GM12872 (cell line): ENCODE measurements around the gene CDK10.

Experiments used
- CTCF ChIP-seq: IDR thresholded peaks from 3 replicates; pipeline ENCODE4 v1.5.1; 2011; ENCODE audit warnings: low read depth, mild to moderate bottlenecking, low read length, moderate library complexity; ENCODE audit not compliant: insufficient read depth

Gene CDK10

GRCh38 chr16:89645122-89645521 lies 41.4 kb upstream of the CDK10 start:
- no peak for TF ChIP-seq CTCF

- TF ChIP-seq CTCF = no peak
These were observed 40.2 kb upstream of the CDK10 start for GRCh38 chr16:89646270-89646669.

- TF ChIP-seq CTCF = no peak
These were observed 39.6 kb upstream of the CDK10 start for GRCh38 chr16:89646906-89647305.

- no peak for TF ChIP-seq CTCF
These were observed 34.9 kb upstream of the CDK10 start for GRCh38 chr16:89651584-89651983.

GRCh38 chr16:89653656-89654295 lies 32.7 kb upstream of the CDK10 start:
- no peak for TF ChIP-seq CTCF

GRCh38 chr16:89655062-89655643 lies 31.3 kb upstream of the CDK10 start:
- no peak for TF ChIP-seq CTCF

GRCh38 chr16:89656435-89657121 lies 29.9 kb upstream of the CDK10 start:
- no peak for TF ChIP-seq CTCF
